Type B pancreatic cell (in vitro differentiated cells): ENCODE results near the gene PAFAH2. TPM values are rescaled to one million over a fixed set of nuclear protein-coding genes. Genes with fewer than 3 reads are reported as not detected.
A peak's percentile ranks its signal among the peaks of the same experiment; 100 is the strongest.

ENCODE experiments used
- DNase-seq: peaks from one replicate; pipeline ENCODE4 v3.0.0; 2021; ENCODE audit warnings: mixed read lengths; ENCODE audit not compliant: unreplicated experiment; ENCODE audit errors: extremely low spot score
- H3K27ac Mint-ChIP-seq: 2 replicates; pipeline ENCODE4 v1.8.0; 2021; ENCODE audit warnings: mild to moderate bottlenecking, mixed read lengths
- H3K27me3 Mint-ChIP-seq: 2 replicates; pipeline ENCODE4 v1.8.0; 2021; ENCODE audit warnings: mixed read lengths
- H3K36me3 Mint-ChIP-seq: 2 replicates; pipeline ENCODE4 v1.8.0; 2021; ENCODE audit warnings: mixed read lengths
- H3K4me1 Mint-ChIP-seq: one replicate; pipeline ENCODE4 v1.8.0; 2021; ENCODE audit warnings: mixed read lengths; ENCODE audit not compliant: unreplicated experiment
- H3K4me3 Mint-ChIP-seq: 2 replicates; pipeline ENCODE4 v1.8.0; 2021; ENCODE audit warnings: mild to moderate bottlenecking, mixed read lengths
- H3K9me3 Mint-ChIP-seq: 2 replicates; pipeline ENCODE4 v1.8.0; 2021; ENCODE audit warnings: mixed read lengths
- CTCF ChIP-seq: fragments of 200-600 bp; sonication (generic); conservative IDR thresholded peaks from 2 replicates; pipeline ENCODE4 v1.5.0; 2021; ENCODE audit warnings: antibody characterized with exemption, mild to moderate bottlenecking
- total RNA-seq: library from RNA; stranded (reverse); gene quantifications from 2 replicates; pipeline ENCODE4 v1.2.1, GENCODE V29; 2021; ENCODE audit warnings: low replicate concordance

The PAFAH2 gene
- total RNA-seq, 1 donor from 2014 or later: 16.7 TPM

GRCh38 chr1:26044971-26045721 is 47.3 kb upstream of the PAFAH2 start:
- no peak for DNase-seq
- peaks cover 8% of the 10 kb centered on the region for H3K4me1 Mint-ChIP-seq
- peak overlapping the region; percentile 87 for H3K4me3 Mint-ChIP-seq
- H3K27ac Mint-ChIP-seq: peak overlapping the region; percentile 82
- H3K27me3 Mint-ChIP-seq: peaks cover 73% of the 10 kb centered on the region
- no peaks in the 10 kb centered on the region for H3K36me3 Mint-ChIP-seq
- no peak for TF ChIP-seq CTCF
- no peaks in the 10 kb centered on the region for H3K9me3 Mint-ChIP-seq

- DNase-seq: no peak
- TF ChIP-seq CTCF: no peak
- no peaks in the 10 kb centered on the region for H3K9me3 Mint-ChIP-seq
- peaks cover 4% of the 10 kb centered on the region for H3K4me1 Mint-ChIP-seq
- no peaks in the 10 kb centered on the region for H3K36me3 Mint-ChIP-seq
- H3K27ac Mint-ChIP-seq: peak overlapping the region; percentile 82
- H3K27me3 Mint-ChIP-seq: peaks cover 67% of the 10 kb centered on the region
- peak overlapping the region; percentile 87 for H3K4me3 Mint-ChIP-seq
Measured at GRCh38 chr1:26044414-26044813, 46.6 kb upstream of the PAFAH2 start.

DNA sequence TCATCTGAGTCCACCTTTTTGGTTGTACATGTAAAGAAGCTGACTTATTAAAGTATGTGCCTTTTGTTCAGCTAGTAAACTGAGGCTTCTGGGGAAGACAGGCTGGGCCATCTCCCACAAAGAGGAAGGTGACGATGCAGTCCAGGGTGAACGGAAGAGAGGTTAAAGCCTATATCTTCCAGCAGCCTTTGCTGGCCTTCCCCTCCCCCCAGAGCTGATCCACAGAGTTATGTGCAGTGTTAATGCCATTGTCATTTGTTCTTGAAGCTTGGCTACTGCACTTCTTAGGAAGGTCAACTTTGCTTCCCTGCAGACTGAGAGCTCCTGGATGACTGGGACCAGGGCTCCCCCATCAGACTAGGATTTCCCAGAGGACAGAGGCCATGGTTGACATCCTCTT is 45.9 kb upstream of the PAFAH2 start:
- peak overlapping the region; percentile 65 for H3K4me3 Mint-ChIP-seq
- H3K27me3 Mint-ChIP-seq: peaks cover 61% of the 10 kb centered on the region
- no peaks in the 10 kb centered on the region for H3K36me3 Mint-ChIP-seq
- H3K27ac Mint-ChIP-seq: peak overlapping the region; percentile 58
- DNase-seq: no peak
- no peaks in the 10 kb centered on the region for H3K9me3 Mint-ChIP-seq
- TF ChIP-seq CTCF: no peak
- H3K4me1 Mint-ChIP-seq: peaks cover 4% of the 10 kb centered on the region

DNA sequence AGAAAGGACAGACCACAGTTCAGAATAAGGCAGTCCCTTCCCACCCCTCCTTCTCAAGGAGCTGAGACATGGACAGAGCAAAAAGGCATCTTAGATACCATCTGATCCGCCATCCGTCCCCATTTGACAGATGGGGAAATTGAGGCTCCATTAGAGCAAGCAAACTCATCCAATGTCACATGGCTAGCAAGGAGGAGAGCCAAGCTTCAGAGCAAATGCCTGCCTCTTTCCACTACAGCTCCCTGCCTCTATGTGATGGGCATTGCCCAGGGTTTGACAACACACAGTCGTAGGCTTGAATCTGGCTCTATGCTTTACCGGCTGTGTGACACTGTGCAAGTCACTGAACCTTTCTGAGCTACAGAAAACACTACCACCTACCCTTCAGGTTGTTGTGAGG is 44.1 kb upstream of the PAFAH2 start:
- peaks cover 4% of the 10 kb centered on the region for H3K4me1 Mint-ChIP-seq
- no peak for DNase-seq
- TF ChIP-seq CTCF: no peak
- no peak overlapping the region for H3K27ac Mint-ChIP-seq
- H3K27me3 Mint-ChIP-seq: peaks cover 44% of the 10 kb centered on the region
- H3K36me3 Mint-ChIP-seq: no peaks in the 10 kb centered on the region
- no peaks in the 10 kb centered on the region for H3K9me3 Mint-ChIP-seq
- no peak overlapping the region for H3K4me3 Mint-ChIP-seq

- Mint-ChIP-seq H3K27me3 (peaks cover 38% of the 10 kb centered on the region), H3K27ac (no peak overlapping the region), H3K36me3 (no peaks in the 10 kb centered on the region), H3K4me3 (no peak overlapping the region), H3K4me1 (peaks cover 4% of the 10 kb centered on the region), H3K9me3 (no peaks in the 10 kb centered on the region)
- DNase-seq: no peak
- no peak for TF ChIP-seq CTCF
Measured at GRCh38 chr1:26041401-26041800, 43.5 kb upstream of the PAFAH2 start.
